Stomach (tissue), 9 donors: ENCODE data around the gene P2RY13. TPM values are rescaled to one million over a fixed set of nuclear protein-coding genes. Genes with fewer than 3 reads are reported as not detected.

Experiments used
- DNase-seq, 2 donors: peaks; one replicate each; pipeline versions ENCODE4 v3.0.0 to v3.0.0-alpha.2; 2013 to 2019
- H3K27ac ChIP-seq, 5 donors: fragments of 200-600 bp in 4 of 5; sonication (generic) in 4 of 5; one replicate each; pipeline ENCODE4 v1.5.1; 2013 to 2019; ENCODE audit warnings: mild to moderate bottlenecking in 1 of 5, moderate library complexity in 1 of 5
- H3K27me3 ChIP-seq, 3 donors: fragments of 200-600 bp; sonication (generic); one replicate each; pipeline ENCODE4 v1.5.1; 2017 to 2019; ENCODE audit warnings: mixed run types in 1 of 3
- H3K36me3 ChIP-seq, 4 donors: fragments of 200-600 bp; sonication (generic); 1 replicate in 3 of 4; 2 replicates in 1 of 4; pipeline ENCODE4 v1.5.1; 2016 to 2019
- H3K4me1 ChIP-seq, 4 donors: fragments of 200-600 bp; sonication (generic); one replicate each; pipeline ENCODE4 v1.5.1; 2016 to 2019
- H3K4me3 ChIP-seq, 4 donors: fragments of 200-600 bp; sonication (generic) in 3 of 4; one replicate each; pipeline ENCODE4 v1.5.1; 2016 to 2019; ENCODE audit warnings: mild to moderate bottlenecking in 1 of 4
- H3K9me3 ChIP-seq, 4 donors: fragments of 200-600 bp; sonication (generic); one replicate each; pipeline ENCODE4 v1.5.1; 2016 to 2019
- CTCF ChIP-seq, 7 experiments: fragments of 450-650 bp in 4 of 7; fragments of 200-600 bp in 3 of 7; sonication (generic) in 3 of 7; IDR thresholded peaks; one replicate each; pipeline ENCODE4 v1.5.1; 2016 to 2019; ENCODE audit warnings: antibody characterized with exemption in 7 of 7, control low read depth in 2 of 7, mild to moderate bottlenecking in 1 of 7
- EP300 ChIP-seq: sonication (generic); formaldehyde crosslinking; IDR thresholded peaks from one replicate; pipeline ENCODE4 v1.6.1; 2017; ENCODE audit warnings: antibody characterized with exemption
- POLR2A ChIP-seq, 4 donors: fragments of 450-650 bp; IDR thresholded peaks; one replicate each; pipeline ENCODE4 v1.6.1; 2016; ENCODE audit warnings: antibody characterized with exemption in 4 of 4, control low read depth in 2 of 4, mild to moderate bottlenecking in 1 of 4, moderate library complexity in 1 of 4
- POLR2AphosphoS5 ChIP-seq, 3 donors: sonication (generic); formaldehyde crosslinking; IDR thresholded peaks; one replicate each; pipeline ENCODE4 v1.6.1; 2016; ENCODE audit warnings: antibody characterized with exemption in 3 of 3
- WGBS, 5 donors: extraction: QIAGEN DNeasy Blood & Tissue Kit in 3 of 5; methylation state at CpG; one replicate each; pipeline versions ENCODE4 v1.1.5 to v1.1.7; 2013 to 2018; 5-methylcytosine and 5-hydroxymethylcytosine counted together
- intact Hi-C: fragments of 100-400 bp; cut with DNase I; formaldehyde crosslinking; loops from one replicate; pipeline ENCODE4 v1.15.1; 2023; ENCODE audit warnings: low total_unique reads
- polyA plus RNA-seq, 3 donors: library from polyadenylated mRNA; stranded (reverse); fragments of 200-250 nt; gene quantifications; one replicate each; pipeline ENCODE4 v1.2.3, GENCODE V29; 2013
- total RNA-seq, 5 donors: library from RNA; depleted of rRNA; stranded (reverse); fragments of >200 nt; gene quantifications; one replicate each; pipeline versions ENCODE4 v1.1.0 to v1.2.3, GENCODE V29; 2014 to 2016
- donor health status: healthy with polysubstance abuse.
- donor health status: Bipolar disorder and iron deficiency.
- donor health status: healthy.

Gene P2RY13
- total and polyA plus RNA-seq, 8 donors = 0.38 to 1.9 (median 0.88) TPM; not detected in 2

GRCh38 chr3:151318313-151318712, 11.0 kb downstream of the P2RY13 start:
- no peaks in the 10 kb centered on the region for H3K27me3 ChIP-seq
- H3K27ac ChIP-seq = no peak overlapping the region
- no peaks in the 10 kb centered on the region for H3K9me3 ChIP-seq
- DNase-seq = no peak
- intact Hi-C loops = no loop called here
- no peaks in the 10 kb centered on the region for H3K4me1 ChIP-seq
- TF ChIP-seq CTCF (IDR thresholded peaks at IDR 0.05) = no peak
- no peak for TF ChIP-seq EP300
- TF ChIP-seq POLR2A (IDR thresholded peaks at IDR 0.05) = no peak
- no peak for TF ChIP-seq POLR2AphosphoS5 (IDR thresholded peaks at IDR 0.05)
- no peak overlapping the region for H3K4me3 ChIP-seq
- no peaks in the 10 kb centered on the region for H3K36me3 ChIP-seq

GRCh38 chr3:151316267-151316991, 12.9 kb downstream of the P2RY13 start, which contains the start of gene GPR87:
GPR87 (minus strand) TSS chr3:151316820; CDS start chr3:151300100, 16,720 bp downstream.
- Histone ChIP-seq H3K4me1 (no peaks in the 10 kb centered on the region), H3K27ac (no peak within 1 kb of the TSS), H3K9me3 (no peaks in the 10 kb centered on the region), H3K27me3 (no peaks in the 10 kb centered on the region), H3K4me3 (no peak within 1 kb of the TSS), H3K36me3 (no peaks in the 10 kb centered on the region)
- DNase-seq = peak in 1 of 2 donors; percentile 66
- TF ChIP-seq EP300 (no peak), POLR2AphosphoS5 (IDR thresholded peaks at IDR 0.05) (no peak), CTCF (IDR thresholded peaks at IDR 0.05) (no peak), POLR2A (IDR thresholded peaks at IDR 0.05) (no peak)
- WGBS, 5 donors = 40 to 61% (median 49%) methylated on average over 7 of the region's 7 CpGs
- intact Hi-C loops = no loop called here

- no peak overlapping the region for H3K4me3 ChIP-seq
- H3K27ac ChIP-seq = no peak overlapping the region
- no peak for DNase-seq
- H3K27me3 ChIP-seq = no peaks in the 10 kb centered on the region
- intact Hi-C loops = no loop called here
- TF ChIP-seq POLR2AphosphoS5 (IDR thresholded peaks at IDR 0.05) = no peak
- TF ChIP-seq CTCF (IDR thresholded peaks at IDR 0.05) = no peak
- WGBS, 5 donors = 81 to 94% (median 89%) methylated on average over 2 of the region's 2 CpGs
- H3K4me1 ChIP-seq = no peaks in the 10 kb centered on the region
- H3K36me3 ChIP-seq = no peaks in the 10 kb centered on the region
- no peaks in the 10 kb centered on the region for H3K9me3 ChIP-seq
Measured at GRCh38 chr3:151315846-151316245, 13.5 kb downstream of the P2RY13 start.

- H3K27me3 ChIP-seq = no peaks in the 10 kb centered on the region
- no peaks in the 10 kb centered on the region for H3K4me1 ChIP-seq
- H3K27ac ChIP-seq = no peak overlapping the region
- no peak for DNase-seq
- no peaks in the 10 kb centered on the region for H3K36me3 ChIP-seq
- no peaks in the 10 kb centered on the region for H3K9me3 ChIP-seq
- WGBS, 5 donors = 74 to 96% (median 91%) methylated on average over 2 of the region's 2 CpGs
- intact Hi-C loops = no loop called here
- no peak overlapping the region for H3K4me3 ChIP-seq
- TF ChIP-seq POLR2A (IDR thresholded peaks at IDR 0.05) (no peak), EP300 (no peak), CTCF (IDR thresholded peaks at IDR 0.05) (no peak), POLR2AphosphoS5 (IDR thresholded peaks at IDR 0.05) (no peak)
Measured at GRCh38 chr3:151315136-151315535, 14.2 kb downstream of the P2RY13 start.
